ENCODE measurements around the gene GAST. TPM values are rescaled to one million over a fixed set of nuclear protein-coding genes. Genes with fewer than 3 reads are reported as not detected.
A peak's percentile ranks its signal among the peaks of the same experiment; 100 is the strongest.

GAST gene
- total and polyA plus RNA-seq, 2 of the 13 experiments (the other 11 are each of a cell fraction or from before 2014, with no cell fraction given), result 0.32 to 0.42 TPM

DNA sequence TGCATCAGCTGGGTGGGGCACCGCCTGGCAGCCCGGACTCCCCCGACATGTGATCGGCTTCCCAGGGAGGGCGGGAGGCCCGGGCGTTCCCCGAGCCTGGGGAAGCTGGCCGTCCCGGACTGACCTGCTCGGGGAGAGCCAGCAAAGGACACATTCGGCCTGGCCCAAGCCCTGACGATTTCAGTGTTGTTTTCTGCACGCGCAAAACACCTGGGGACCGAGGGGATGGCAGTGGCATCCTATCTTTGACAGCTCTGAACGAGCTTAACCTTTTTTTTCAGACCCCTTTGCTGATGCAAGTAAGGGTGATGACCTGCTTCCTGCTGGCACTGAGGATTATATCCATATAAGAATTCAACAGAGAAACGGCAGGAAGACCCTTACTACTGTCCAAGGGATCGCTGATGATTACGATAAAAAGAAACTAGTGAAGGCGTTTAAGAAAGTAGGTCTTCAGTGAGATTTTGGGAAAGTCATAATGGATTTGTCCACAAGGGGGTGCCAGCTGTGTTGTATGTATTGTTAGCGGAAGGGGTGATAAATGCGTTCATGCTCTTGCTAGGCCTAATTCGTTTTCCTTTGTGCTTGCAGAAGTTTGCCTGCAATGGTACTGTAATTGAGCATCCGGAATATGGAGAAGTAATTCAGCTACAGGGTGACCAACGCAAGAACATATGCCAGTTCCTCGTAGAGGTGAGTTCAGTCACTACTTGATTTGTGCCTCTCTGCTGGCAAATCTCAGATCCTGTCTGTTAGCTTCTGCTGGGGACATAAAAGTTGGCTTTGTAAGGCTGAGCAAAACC lies 22.4 kb upstream of the GAST start:
- H3K4me2 ChIP-seq (ENCODE audit: low read depth, low read length), result peak overlapping the region; percentile 99
- BruUV-seq (replicated peaks), result no TSS peak
- peaks cover 39% of the 10 kb centered on the region for H4K20me1 ChIP-seq (ENCODE audit: insufficient read depth, low read length)
- peaks cover 18% of the 10 kb centered on the region for H3K79me2 ChIP-seq (ENCODE audit: insufficient read depth, low read length)
- peak overlapping the region; percentile 99 for H3K27ac ChIP-seq (ENCODE audit: extremely low read length, insufficient read depth, low read length)
- ChIA-PET CTCF (ENCODE audit: low intra/inter-chr PET ratio, low total read pairs) (interaction anchor here (1.3 kb wide), 1 partner anchor 23 kb away, joined by 3 read pairs; no protein-coding TSS in a partner anchor), POLR2A (interaction anchor here (0.6 to 6.6 kb wide), 45 partner anchors 8 to 1471 kb away, joined by 3 to 443 read pairs (median 6); partner anchors contain the start of genes ACLY, CNP, FKBP10 and GAST)
- DNase-seq (ENCODE audit: low spot score), result peak; percentile 69
- intact Hi-C loops (cut with micrococcal nuclease; ENCODE audit: unreplicated experiment), result no loop called here
- in situ Hi-C loops (cut with HindIII; ENCODE audit: extremely low pct_ligation_motif_present, low pct_unique_long_range_greater_than_20kb), result no loop called here
- H3K4me1 ChIP-seq (ENCODE audit: insufficient read depth, low read length), result peaks cover 29% of the 10 kb centered on the region
- 2% methylated on average over 24 of the region's 27 CpGs for whole genome bisulfite sequencing (ENCODE audit: low lambda C conversion rate)
- H3K9me3 ChIP-seq (ENCODE audit: low read length), result no peaks in the 10 kb centered on the region
- H2AFZ ChIP-seq (ENCODE audit: low read length), result no peak overlapping the region
- peaks cover 22 to 41% of the 10 kb centered on the region in 2 experiments for H3K36me3 ChIP-seq (replicated peaks in 1 of 2; ENCODE audit: control insufficient read depth in 1 of 2, insufficient read depth in 2 of 2, low read length in 2 of 2)
- peak; percentile 42 for FAIRE-seq
- no peaks in the 10 kb centered on the region; a peak in 2 of 5 replicates for H3K27me3 ChIP-seq (ENCODE audit: control insufficient read depth in 1 of 2, insufficient read depth in 2 of 2, low read length in 2 of 2)
- H3K9ac ChIP-seq (ENCODE audit: insufficient read depth, low read depth, low read length), result peak overlapping the region; percentile 100
- peak overlapping the region; percentile 81 to 99 (median 88) for H3K4me3 ChIP-seq (replicated peaks in 1 of 3; ENCODE audit: insufficient read depth in 1 of 3, low read depth in 2 of 3, low read length in 3 of 3)
- no peak for ATAC-seq
- TF ChIP-seq ZSCAN21 (CRISPR knock-in tag; IDR thresholded peaks at IDR 0.05; ENCODE audit: borderline replicate concordance) (peak; percentile 7; the same call in 1 of the 2 replicates), NCOA1 (CRISPR knock-in tag; IDR thresholded peaks at IDR 0.05) (no peak), KMT2B (CRISPR knock-in tag; IDR thresholded peaks at IDR 0.05) (no peak), RAD51 (IDR thresholded peaks at IDR 0.05; ENCODE audit: borderline replicate concordance) (no peak), ZNF749 (CRISPR knock-in tag; IDR thresholded peaks at IDR 0.05; ENCODE audit: borderline replicate concordance) (0 out of 2 replicates have a peak, but pooled peaks have one; percentile 11), NAIF1 (CRISPR knock-in tag; IDR thresholded peaks at IDR 0.05; ENCODE audit: borderline replicate concordance) (0 out of 2 replicates have a peak, but pooled peaks have one; percentile 37), KAT8 (CRISPR knock-in tag; IDR thresholded peaks at IDR 0.05) (peak; percentile 27; the same call in 1 of the 2 replicates), NFE2L2 (IDR thresholded peaks at IDR 0.05; ENCODE audit: low read length) (0 out of 2 replicates have a peak, but pooled peaks have one; percentile 8), ARHGAP35 (CRISPR knock-in tag; IDR thresholded peaks at IDR 0.05; ENCODE audit: borderline replicate concordance) (no peak), EP300 (IDR thresholded peaks at IDR 0.05; ENCODE audit: low read depth in 2 of 2, low read length in 2 of 2) (no peak), EP300 (CRISPR knock-in tag; IDR thresholded peaks at IDR 0.05; ENCODE audit: borderline replicate concordance) (0 out of 2 replicates have a peak, but pooled peaks have one; percentile 39), ZNF432 (CRISPR knock-in tag; IDR thresholded peaks at IDR 0.05; ENCODE audit: borderline replicate concordance) (no peak), CBX5 (CRISPR knock-in tag; IDR thresholded peaks at IDR 0.05; ENCODE audit: borderline replicate concordance) (no peak; the same call in 1 of the 2 replicates), SMARCC2 (IDR thresholded peaks at IDR 0.05) (0 out of 2 replicates have a peak, but pooled peaks have one; percentile 28), FOSL2 (CRISPR knock-in tag; IDR thresholded peaks at IDR 0.05) (peak; percentile 5; the same call in 1 of the 2 replicates), FOXK1 (CRISPR knock-in tag; IDR thresholded peaks at IDR 0.05; ENCODE audit: borderline replicate concordance, low read depth) (no peak)
- TF ChIP-seq, protein P1, sequence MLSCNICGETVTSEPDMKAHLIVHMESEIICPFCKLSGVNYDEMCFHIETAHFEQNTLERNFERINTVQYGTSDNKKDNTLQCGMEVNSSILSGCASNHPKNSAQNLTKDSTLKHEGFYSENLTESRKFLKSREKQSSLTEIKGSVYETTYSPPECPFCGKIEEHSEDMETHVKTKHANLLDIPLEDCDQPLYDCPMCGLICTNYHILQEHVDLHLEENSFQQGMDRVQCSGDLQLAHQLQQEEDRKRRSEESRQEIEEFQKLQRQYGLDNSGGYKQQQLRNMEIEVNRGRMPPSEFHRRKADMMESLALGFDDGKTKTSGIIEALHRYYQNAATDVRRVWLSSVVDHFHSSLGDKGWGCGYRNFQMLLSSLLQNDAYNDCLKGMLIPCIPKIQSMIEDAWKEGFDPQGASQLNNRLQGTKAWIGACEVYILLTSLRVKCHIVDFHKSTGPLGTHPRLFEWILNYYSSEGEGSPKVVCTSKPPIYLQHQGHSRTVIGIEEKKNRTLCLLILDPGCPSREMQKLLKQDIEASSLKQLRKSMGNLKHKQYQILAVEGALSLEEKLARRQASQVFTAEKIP (CRISPR knock-in tag; IDR thresholded peaks at IDR 0.05; ENCODE audit: borderline replicate concordance), result no peak
- TF ChIP-seq, protein P2, sequence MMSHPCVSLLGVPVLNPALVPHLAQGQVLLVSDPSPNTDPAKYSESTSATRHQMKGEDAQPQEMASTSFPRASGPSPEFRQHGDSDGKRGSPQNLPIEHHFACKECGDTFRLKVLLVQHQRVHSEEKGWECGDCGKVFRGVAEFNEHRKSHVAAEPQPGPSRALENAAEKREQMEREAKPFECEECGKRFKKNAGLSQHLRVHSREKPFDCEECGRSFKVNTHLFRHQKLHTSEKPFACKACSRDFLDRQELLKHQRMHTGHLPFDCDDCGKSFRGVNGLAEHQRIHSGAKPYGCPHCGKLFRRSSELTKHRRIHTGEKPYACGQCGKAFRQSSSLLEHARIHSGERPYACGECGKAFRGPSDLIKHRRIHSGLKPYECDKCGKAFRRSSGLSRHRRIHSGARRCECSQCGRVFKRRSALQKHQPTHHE (CRISPR knock-in tag; IDR thresholded peaks at IDR 0.05; ENCODE audit: borderline replicate concordance), result peak; percentile 21; the same call in 1 of the 2 replicates
- TF ChIP-seq, protein P3, sequence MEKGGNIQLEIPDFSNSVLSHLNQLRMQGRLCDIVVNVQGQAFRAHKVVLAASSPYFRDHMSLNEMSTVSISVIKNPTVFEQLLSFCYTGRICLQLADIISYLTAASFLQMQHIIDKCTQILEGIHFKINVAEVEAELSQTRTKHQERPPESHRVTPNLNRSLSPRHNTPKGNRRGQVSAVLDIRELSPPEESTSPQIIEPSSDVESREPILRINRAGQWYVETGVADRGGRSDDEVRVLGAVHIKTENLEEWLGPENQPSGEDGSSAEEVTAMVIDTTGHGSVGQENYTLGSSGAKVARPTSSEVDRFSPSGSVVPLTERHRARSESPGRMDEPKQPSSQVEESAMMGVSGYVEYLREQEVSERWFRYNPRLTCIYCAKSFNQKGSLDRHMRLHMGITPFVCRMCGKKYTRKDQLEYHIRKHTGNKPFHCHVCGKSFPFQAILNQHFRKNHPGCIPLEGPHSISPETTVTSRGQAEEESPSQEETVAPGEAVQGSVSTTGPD (CRISPR knock-in tag; IDR thresholded peaks at IDR 0.05), result no peak

Measured in HepG2 (cell line).